ENCODE measurements around the gene SYNGR1. TPM values are rescaled to one million over a fixed set of nuclear protein-coding genes. Genes with fewer than 3 reads are reported as not detected.

The SYNGR1 gene
- total and polyA plus RNA-seq, 2 donors (not counting 1 experiment from before 2014, with no cell fraction given) = 9.4 to 31.9 TPM

- CTCF ChIA-PET = interaction anchor here (0.6 to 2.2 kb wide), 16 partner anchors 9 to 183 kb away, joined by 3 to 21 read pairs (median 6); partner anchors contain the start of genes RPL3 and TAB1
- POLR2A ChIA-PET = interaction anchor here (0.5 to 5.0 kb wide), 9 partner anchors 8 to 1718 kb away, joined by 3 to 40 read pairs (median 6); partner anchors contain the start of genes ATF4, RPL3 and TAB1
Measured at GRCh38 chr22:39351689-39352214, 2.0 kb downstream of the SYNGR1 start.

More at GRCh38 chr22:39351689-39352214, 2.0 kb downstream of the SYNGR1 start:
- Histone ChIP-seq H3K27ac (ENCODE audit: low read length in 2 of 2) (peak overlapping the region; percentile 26 to 62), H3K4me3 (ENCODE audit: control extremely low read depth in 1 of 5, extremely low read depth in 1 of 5, insufficient read depth in 1 of 5, low read depth in 2 of 5, low read length in 4 of 5) (peak overlapping the region in 1 of 5 experiments; percentile 6), H2AFZ (ENCODE audit: insufficient read depth, low read depth, low read length, poor library complexity, severe bottlenecking) (peak overlapping the region; percentile 46), H3K4me2 (replicated peaks; ENCODE audit: low read depth, low read length, poor library complexity, severe bottlenecking) (peak overlapping the region; percentile 89), H3K79me2 (ENCODE audit: control insufficient read depth, insufficient read depth, low read length) (peaks cover 22% of the 10 kb centered on the region), H3K4me1 (ENCODE audit: control insufficient read depth in 2 of 2, insufficient read depth in 2 of 2, low read length in 2 of 2) (peaks cover 31 to 37% of the 10 kb centered on the region in 2 donors), H3K9ac (ENCODE audit: low read length) (no peak overlapping the region), H4K20me1 (ENCODE audit: control insufficient read depth, insufficient read depth, low read length, poor library complexity, severe bottlenecking) (peaks cover 9% of the 10 kb centered on the region), H3K27me3 (replicated peaks in 1 of 4; ENCODE audit: control extremely low read depth in 1 of 4, control insufficient read depth in 3 of 4, insufficient read depth in 4 of 4, low read length in 3 of 4) (no peaks in the 10 kb centered on the region), H3K9me3 (ENCODE audit: control extremely low read depth in 1 of 3, control insufficient read depth in 2 of 3, insufficient read depth in 1 of 3, low read length in 2 of 3) (no peaks in the 10 kb centered on the region), H3K36me3 (replicated peaks in 1 of 2; ENCODE audit: control extremely low read depth in 1 of 2, control insufficient read depth in 1 of 2, extremely low read depth in 1 of 2, insufficient read depth in 2 of 2, low read length in 1 of 2) (no peaks in the 10 kb centered on the region)
- Mint-ChIP-seq H3K27me3 (no peaks in the 10 kb centered on the region), H3K27ac (peak overlapping the region; percentile 92), H3K9me3 (ENCODE audit: insufficient read depth) (no peaks in the 10 kb centered on the region), H3K4me3 (peak overlapping the region; percentile 79), H3K4me1 (peaks cover 35% of the 10 kb centered on the region)
- no peak for TF ChIP-seq EZH2 (IDR thresholded peaks at IDR 0.05; ENCODE audit: borderline replicate concordance, insufficient read depth, low read depth, low read length, poor library complexity, severe bottlenecking)
- no peak for TF ChIP-seq CTCF (IDR thresholded peaks at IDR 0.05)
- 0% methylated on average over 7 of the region's 8 CpGs for WGBS (ENCODE audit: insufficient coverage)
- DNase-seq (peak; percentile 77), ATAC-seq (ENCODE audit: low read depth) (peak; percentile 79)
- intact Hi-C loops (cut with micrococcal nuclease) = loop anchor here (1.0 kb wide), 3 partner anchors 32 to 48 kb away; partner anchors contain the start of genes RPL3 and TAB1

Measured in B cell (primary cell).